HEK293T (cell line): ENCODE measurements around the gene KRTAP5-2.

Source experiments
- CTBP1 ChIP-seq: fragments of 450-650 bp; IDR thresholded peaks from 2 replicates; pipeline ENCODE4 v1.6.1; 2016; ENCODE audit warnings: borderline replicate concordance
- ELF4 ChIP-seq: fragments of 450-650 bp; IDR thresholded peaks from 2 replicates; pipeline ENCODE4 v1.6.1; 2017; ENCODE audit warnings: antibody characterized with exemption
- FOXA1 ChIP-seq: fragments of 450-650 bp; IDR thresholded peaks from 2 replicates; pipeline ENCODE4 v1.6.1; 2016; ENCODE audit warnings: mild to moderate bottlenecking
- FOXK2 ChIP-seq: fragments of 450-650 bp; IDR thresholded peaks from 2 replicates; pipeline ENCODE4 v1.6.1; 2016; ENCODE audit warnings: mild to moderate bottlenecking
- SP1 ChIP-seq: fragments of 450-650 bp; IDR thresholded peaks from 2 replicates; pipeline ENCODE4 v1.6.1; 2017
- SUZ12 ChIP-seq: fragments of 450-650 bp; IDR thresholded peaks from 2 replicates; pipeline ENCODE4 v1.6.1; 2016; ENCODE audit warnings: mild to moderate bottlenecking
- TARDBP ChIP-seq: fragments of 450-650 bp; IDR thresholded peaks from 2 replicates; pipeline ENCODE4 v1.6.1; 2016
- ZNF384 ChIP-seq: fragments of 450-650 bp; IDR thresholded peaks from 2 replicates; pipeline ENCODE4 v1.6.1; 2016

GRCh38 chr11:1548221-1549070 lies 49.6 kb downstream of the KRTAP5-2 start:
- TF ChIP-seq SP1: no peak
- no peak for TF ChIP-seq ELF4
- TF ChIP-seq ZNF384: no peak
- no peak for TF ChIP-seq SUZ12
- no peak for TF ChIP-seq CTBP1
- no peak for TF ChIP-seq FOXK2
- no peak for TF ChIP-seq TARDBP
- no peak for TF ChIP-seq FOXA1
